LNCaP clone FGC (cell line): ENCODE data around the gene DGUOK.

Experiments
- DNase-seq: peaks from one replicate; pipeline ENCODE4 v3.0.0-alpha.2; 2011; ENCODE audit warnings: low read depth
- H3K4me3 ChIP-seq: 2 replicates; pipeline ENCODE4 v1.5.1; 2011; ENCODE audit warnings: mild to moderate bottlenecking, low read depth, low read length, control low read depth
- CTCF ChIP-seq: IDR thresholded peaks from 2 replicates; pipeline ENCODE4 v1.5.1; 2012; ENCODE audit warnings: mild to moderate bottlenecking; ENCODE audit not compliant: control insufficient read depth, insufficient read depth; ENCODE audit errors: extremely low read depth

The DGUOK gene

GRCh38 chr2:73952499-73953446 is 26.1 kb downstream of the DGUOK start:
- no peak for TF ChIP-seq CTCF
- no peak for DNase-seq
- H3K4me3 ChIP-seq, result no peak overlapping the region

GRCh38 chr2:73956218-73956865 is 29.7 kb downstream of the DGUOK start:
- TF ChIP-seq CTCF, result no peak
- no peak overlapping the region for H3K4me3 ChIP-seq
- DNase-seq, result no peak

GRCh38 chr2:73961274-73961673 is 34.6 kb downstream of the DGUOK start:
- no peak for DNase-seq
- H3K4me3 ChIP-seq, result no peak overlapping the region
- TF ChIP-seq CTCF, result no peak

GRCh38 chr2:73961823-73962615 is 35.3 kb downstream of the DGUOK start:
- no peak for TF ChIP-seq CTCF
- no peak for DNase-seq
- no peak overlapping the region for H3K4me3 ChIP-seq

GRCh38 chr2:73962798-73963197 is 36.1 kb downstream of the DGUOK start:
- no peak overlapping the region for H3K4me3 ChIP-seq
- no peak for TF ChIP-seq CTCF

GRCh38 chr2:73963385-73964120 is 36.9 kb downstream of the DGUOK start:
- no peak overlapping the region for H3K4me3 ChIP-seq
- no peak for TF ChIP-seq CTCF
- no peak for DNase-seq

More at GRCh38 chr2:73962798-73963197, 36.1 kb downstream of the DGUOK start:
- no peak for DNase-seq
